ENCODE measurements around the gene C1orf159. TPM values are rescaled to one million over a fixed set of nuclear protein-coding genes. Genes with fewer than 3 reads are reported as not detected.

C1orf159 gene
- total and polyA plus RNA-seq, 10 of the 15 experiments (the other 5 are each of a cell fraction or from before 2014, with no cell fraction given) = 0.11 to 23.4 (median 8.0) TPM

- 26% methylated on average over 16 of the region's 16 CpGs for WGBS (ENCODE audit: insufficient coverage, insufficient replicate concordance, low lambda C conversion rate, missing lambda C conversion rate)
- POLR2A ChIA-PET = interaction anchor here (0.7 to 1.7 kb wide), 2 partner anchors 85 to 130 kb away, joined by 5 to 6 read pairs; no protein-coding TSS in a partner anchor
- peaks cover 2 to 6% of the 10 kb centered on the region in 2 experiments; a peak in 3 of 4 replicates for H3K27me3 ChIP-seq (replicated peaks in 1 of 2; ENCODE audit: control insufficient read depth in 2 of 2, insufficient read depth in 2 of 2, low read length in 1 of 2)
- no peaks in the 10 kb centered on the region; the same call in 2 of the 3 replicates for H3K9me3 ChIP-seq (replicated peaks; ENCODE audit: control insufficient read depth, insufficient read depth, low read length)
- H2AFZ ChIP-seq (ENCODE audit: control insufficient read depth, low read depth, low read length) = no peak overlapping the region
- peaks cover 4% of the 10 kb centered on the region; the same call in 1 of the 2 replicates for H3K4me1 ChIP-seq (ENCODE audit: control insufficient read depth, insufficient read depth, low read length)
- in situ Hi-C loops (cut with MboI) (no loop called here), intact Hi-C loops (cut with micrococcal nuclease; ENCODE audit: unreplicated experiment) (loop anchor here (5.0 kb wide), 1 partner anchor 112 kb away; the partner anchor contains the start of genes B3GALT6 and SDF4)
- H3K79me2 ChIP-seq (ENCODE audit: control insufficient read depth, insufficient read depth, low read length) = peaks cover 1% of the 10 kb centered on the region; the same call in 1 of the 2 replicates
- H3K4me2 ChIP-seq (ENCODE audit: control insufficient read depth, insufficient read depth) = no peak overlapping the region
- CTCF ChIA-PET = interaction anchor here (0.9 to 6.3 kb wide), 8 partner anchors 54 to 171 kb away, joined by 3 to 100 read pairs (median 16); partner anchors contain the start of genes SDF4 and TTLL10
- no peaks in the 10 kb centered on the region for H4K20me1 ChIP-seq (ENCODE audit: control insufficient read depth, insufficient read depth)
- no peak overlapping the region for H3K4me3 ChIP-seq
- no peak overlapping the region for H3K27ac ChIP-seq (ENCODE audit: control insufficient read depth, insufficient read depth)
- SMC1A ChIA-PET (ENCODE audit: uncharacterized antibody, unreplicated experiment) = interaction anchor here (0.8 to 3.2 kb wide), 3 partner anchors 10 to 131 kb away, joined by 3 to 36 read pairs (median 4); no protein-coding TSS in a partner anchor
- no peaks in the 10 kb centered on the region for H3K36me3 ChIP-seq (ENCODE audit: control insufficient read depth in 2 of 2, insufficient read depth in 2 of 2, low read length in 1 of 2)
- no peak for DNase-seq (ENCODE audit: low read depth, low spot score)
- RAD21 ChIA-PET (ENCODE audit: unreplicated experiment) = interaction anchor here (0.6 to 5.6 kb wide), 3 partner anchors 17 to 172 kb away, joined by 4 to 92 read pairs (median 6); no protein-coding TSS in a partner anchor
- no peak for FAIRE-seq
- BruUV-seq (replicated peaks) = no TSS peak
- TF ChIP-seq ZZZ3 (IDR thresholded peaks at IDR 0.05; ENCODE audit: control insufficient read depth, insufficient read length, low read depth) (no peak), RUNX3 (IDR thresholded peaks at IDR 0.05; ENCODE audit: low read length) (no peak), SMAD5 (IDR thresholded peaks at IDR 0.05; ENCODE audit: low read depth) (no peak), POU2F2 (IDR thresholded peaks at IDR 0.05; ENCODE audit: borderline replicate concordance, low read depth, low read length) (no peak), NFYA (IDR thresholded peaks at IDR 0.05; ENCODE audit: borderline replicate concordance, low read depth, low read length) (no peak), POLR2AphosphoS2 (IDR thresholded peaks at IDR 0.05; ENCODE audit: low read depth, low read length) (no peak), USF1 (IDR thresholded peaks at IDR 0.05; ENCODE audit: borderline replicate concordance, extremely low read length, insufficient read depth, low read depth, low read length) (no peak), E4F1 (IDR thresholded peaks at IDR 0.05; ENCODE audit: borderline replicate concordance, partially characterized antibody) (no peak), ZSCAN29 (IDR thresholded peaks at IDR 0.05) (no peak), IRF3 (IDR thresholded peaks at IDR 0.05) (no peak), SMARCA5 (IDR thresholded peaks at IDR 0.05) (no peak)
- no peak overlapping the region for H3K9ac ChIP-seq (ENCODE audit: control insufficient read depth, insufficient read depth, low read length)
- no peak for ATAC-seq
Measured at GRCh38 chr1:1120096-1120495, 4.2 kb upstream of the C1orf159 start.

All from GM12878 (cell line).